Activated T-cell treated with anti-CD3 and anti-CD28 coated beads, Interleukin-2, amount 50 U/mL, for 72 hours (primary cell): Measurements from ENCODE around the gene IARS2. TPM values are rescaled to one million over a fixed set of nuclear protein-coding genes. Genes with fewer than 3 reads are reported as not detected.

ENCODE experiments used
- ATAC-seq, 2 donors: fragments of 150-1000 bp; cut with Tn5 transposase; replicated peaks in 1 of 2; 2 replicates each; pipeline ENCODE4 v1.10.0; 2021; ENCODE audit warnings: moderate library complexity in 2 of 2, mild to moderate bottlenecking in 1 of 2
- DNase-seq, 2 donors: peaks; one replicate each; pipeline ENCODE4 v3.0.0; 2021 to 2022; ENCODE audit warnings: mixed read lengths in 1 of 2
- H3K27ac Mint-ChIP-seq: one replicate; pipeline ENCODE4 v1.8.0; 2022; ENCODE audit warnings: mild to moderate bottlenecking, moderate library complexity, mixed read lengths
- H3K27me3 Mint-ChIP-seq: one replicate; pipeline ENCODE4 v1.8.0; 2022; ENCODE audit warnings: low read depth, mixed read lengths
- H3K36me3 Mint-ChIP-seq, 2 donors: one replicate each; pipeline ENCODE4 v1.8.0; 2022; ENCODE audit warnings: mixed read lengths in 2 of 2, mild to moderate bottlenecking in 1 of 2; ENCODE audit not compliant: insufficient read depth in 2 of 2
- H3K4me1 Mint-ChIP-seq: one replicate; pipeline ENCODE4 v1.8.0; 2022; ENCODE audit warnings: low read depth, mixed read lengths
- H3K4me3 Mint-ChIP-seq, 2 donors: one replicate each; pipeline ENCODE4 v1.8.0; 2022; ENCODE audit warnings: mild to moderate bottlenecking in 2 of 2, mixed read lengths in 2 of 2, moderate library complexity in 2 of 2
- H3K9me3 Mint-ChIP-seq, 2 donors: one replicate each; pipeline ENCODE4 v1.8.0; 2022; ENCODE audit warnings: mixed read lengths in 2 of 2
- total RNA-seq, 2 donors: library from RNA; stranded (reverse); gene quantifications; one replicate each; pipeline ENCODE4 v1.2.3, GENCODE V29; 2022

The IARS2 gene
- total RNA-seq, 2 donors from 2014 or later, result 49.5 to 52.1 TPM

- Mint-ChIP-seq H3K27ac (no peak overlapping the region), H3K9me3 (no peaks in the 10 kb centered on the region), H3K4me1 (no peaks in the 10 kb centered on the region), H3K36me3 (peaks cover 4 to 25% of the 10 kb centered on the region in 2 donors), H3K27me3 (no peaks in the 10 kb centered on the region), H3K4me3 (no peak overlapping the region)
- DNase-seq (no peak), ATAC-seq (no peak)
Measured at GRCh38 chr1:220189750-220190347, 95.9 kb downstream of the IARS2 start.

GRCh38 chr1:220195701-220196100, 101.8 kb downstream of the IARS2 start:
- ATAC-seq (no peak), DNase-seq (no peak)
- no peaks in the 10 kb centered on the region for H3K4me1 Mint-ChIP-seq
- no peaks in the 10 kb centered on the region for H3K27me3 Mint-ChIP-seq
- peaks cover 2 to 9% of the 10 kb centered on the region in 2 donors for H3K36me3 Mint-ChIP-seq
- no peaks in the 10 kb centered on the region for H3K9me3 Mint-ChIP-seq
- no peak overlapping the region for H3K27ac Mint-ChIP-seq
- H3K4me3 Mint-ChIP-seq, result no peak overlapping the region

Other genes starting within 250 kb of the IARS2 start
- gene SLC30A10, start 165.6 kb upstream of the IARS2 start, total RNA-seq, result not detected
- gene EPRS1, start 47.6 kb upstream of the IARS2 start, total RNA-seq, result 100 to 1,000 TPM; 204 to 218 TPM
- 10 to 100 TPM; 28.7 to 34.2 TPM for gene BPNT1, start 4.3 kb upstream of the IARS2 start, total RNA-seq
- 10 to 100 TPM; 62.9 to 66.0 TPM for gene RAB3GAP2, start 178.3 kb downstream of the IARS2 start, total RNA-seq